HFFc6 (cell line): ENCODE results near the gene RPS6KA3. TPM values are rescaled to one million over a fixed set of nuclear protein-coding genes. Genes with fewer than 3 reads are reported as not detected.

Source experiments
- DNase-seq: peaks from one replicate; pipeline ENCODE4 v3.0.0-alpha.2; 2018
- H3K27ac Mint-ChIP-seq: 2 replicates; pipeline ENCODE4 v1.8.0; 2020; ENCODE audit warnings: mild to moderate bottlenecking, mixed read lengths
- H3K27me3 Mint-ChIP-seq: 2 replicates; pipeline ENCODE4 v1.8.0; 2021; ENCODE audit warnings: mild to moderate bottlenecking, moderate library complexity, mixed read lengths; ENCODE audit not compliant: insufficient read depth
- H3K36me3 Mint-ChIP-seq: 2 replicates; pipeline ENCODE4 v1.8.0; 2021; ENCODE audit warnings: low read depth, mixed read lengths
- H3K4me1 Mint-ChIP-seq: 2 replicates; pipeline ENCODE4 v1.8.0; 2020; ENCODE audit warnings: low read depth, mixed read lengths
- H3K4me3 Mint-ChIP-seq: 2 replicates; pipeline ENCODE4 v1.8.0; 2020; ENCODE audit warnings: mild to moderate bottlenecking, moderate library complexity, mixed read lengths
- H3K9me3 Mint-ChIP-seq: 2 replicates; pipeline ENCODE4 v1.8.0; 2020; ENCODE audit warnings: mild to moderate bottlenecking, mixed read lengths
- total RNA-seq, 6 experiments: library from RNA; stranded (reverse); fragmentation: NEBNext Ultra II Directional; extraction: Animal tissue kit (Norgen Biotek cat#: 25700); gene quantifications; 2 replicates in 1 of 6; 3 replicates in 5 of 6; pipeline ENCODE4 v1.2.3, GENCODE V29; 2021
- TF ChIP-seq, protein P1 (sequence below): fragments of 200-600 bp; sonication (generic); IDR thresholded peaks from 2 replicates; pipeline ENCODE4 v1.5.0; 2021; ENCODE audit warnings: antibody characterized with exemption, mild to moderate bottlenecking

Gene RPS6KA3
- total RNA-seq, 6 experiments from 2014 or later = 21.5 to 28.3 (median 24.7) TPM

DNA sequence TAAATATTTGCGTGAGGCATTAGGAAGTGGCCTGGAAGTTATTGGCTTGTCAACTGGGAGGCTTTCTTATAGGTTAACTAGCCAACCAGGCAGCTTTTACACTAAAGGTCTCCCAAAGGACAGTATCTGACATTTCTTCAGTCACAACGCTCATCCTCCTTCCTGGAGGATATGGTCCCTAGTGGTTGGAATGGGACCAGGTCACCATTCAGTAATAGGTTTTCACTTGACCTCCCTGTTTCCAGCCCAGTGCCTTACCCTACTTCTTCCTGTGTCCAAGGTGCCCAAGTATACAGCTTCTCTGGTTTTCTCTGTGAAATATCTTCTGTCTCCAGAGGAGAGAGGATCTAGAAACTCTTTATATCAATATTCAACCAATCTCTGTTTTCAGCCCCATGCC is 38.5 kb downstream of the RPS6KA3 start:
- no peak for DNase-seq
- Mint-ChIP-seq H3K4me1 (peaks cover 28% of the 10 kb centered on the region), H3K27me3 (no peaks in the 10 kb centered on the region), H3K9me3 (no peaks in the 10 kb centered on the region), H3K36me3 (peaks cover 6% of the 10 kb centered on the region), H3K4me3 (no peak overlapping the region), H3K27ac (no peak overlapping the region)
- TF ChIP-seq, protein P1, sequence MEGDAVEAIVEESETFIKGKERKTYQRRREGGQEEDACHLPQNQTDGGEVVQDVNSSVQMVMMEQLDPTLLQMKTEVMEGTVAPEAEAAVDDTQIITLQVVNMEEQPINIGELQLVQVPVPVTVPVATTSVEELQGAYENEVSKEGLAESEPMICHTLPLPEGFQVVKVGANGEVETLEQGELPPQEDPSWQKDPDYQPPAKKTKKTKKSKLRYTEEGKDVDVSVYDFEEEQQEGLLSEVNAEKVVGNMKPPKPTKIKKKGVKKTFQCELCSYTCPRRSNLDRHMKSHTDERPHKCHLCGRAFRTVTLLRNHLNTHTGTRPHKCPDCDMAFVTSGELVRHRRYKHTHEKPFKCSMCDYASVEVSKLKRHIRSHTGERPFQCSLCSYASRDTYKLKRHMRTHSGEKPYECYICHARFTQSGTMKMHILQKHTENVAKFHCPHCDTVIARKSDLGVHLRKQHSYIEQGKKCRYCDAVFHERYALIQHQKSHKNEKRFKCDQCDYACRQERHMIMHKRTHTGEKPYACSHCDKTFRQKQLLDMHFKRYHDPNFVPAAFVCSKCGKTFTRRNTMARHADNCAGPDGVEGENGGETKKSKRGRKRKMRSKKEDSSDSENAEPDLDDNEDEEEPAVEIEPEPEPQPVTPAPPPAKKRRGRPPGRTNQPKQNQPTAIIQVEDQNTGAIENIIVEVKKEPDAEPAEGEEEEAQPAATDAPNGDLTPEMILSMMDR = no peak

DNA sequence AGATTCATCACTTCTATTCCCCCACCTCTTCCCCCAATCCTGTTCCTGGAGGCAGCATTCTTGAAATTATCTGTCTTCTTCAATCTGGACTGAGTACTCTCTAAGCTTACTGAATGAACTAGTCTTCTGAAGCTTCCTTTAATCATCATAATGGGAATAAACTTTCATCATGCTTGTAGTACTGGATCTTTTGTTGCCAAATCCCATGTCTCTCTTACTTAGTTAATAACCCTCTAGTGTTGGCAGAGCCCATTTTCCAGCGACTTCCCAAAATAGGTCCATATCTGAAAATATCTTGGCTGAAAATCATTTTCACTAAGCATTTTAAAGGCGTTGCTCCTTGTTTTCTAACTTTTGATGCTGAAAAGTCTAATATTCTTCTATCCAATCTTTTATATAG is 39.6 kb downstream of the RPS6KA3 start:
- Mint-ChIP-seq H3K9me3 (no peaks in the 10 kb centered on the region), H3K36me3 (peaks cover 6% of the 10 kb centered on the region), H3K4me1 (peaks cover 32% of the 10 kb centered on the region), H3K4me3 (no peak overlapping the region), H3K27ac (no peak overlapping the region), H3K27me3 (peaks cover 2% of the 10 kb centered on the region; the same call in 1 of the 2 replicates)
- TF ChIP-seq, protein P1 = no peak
- no peak for DNase-seq

DNA sequence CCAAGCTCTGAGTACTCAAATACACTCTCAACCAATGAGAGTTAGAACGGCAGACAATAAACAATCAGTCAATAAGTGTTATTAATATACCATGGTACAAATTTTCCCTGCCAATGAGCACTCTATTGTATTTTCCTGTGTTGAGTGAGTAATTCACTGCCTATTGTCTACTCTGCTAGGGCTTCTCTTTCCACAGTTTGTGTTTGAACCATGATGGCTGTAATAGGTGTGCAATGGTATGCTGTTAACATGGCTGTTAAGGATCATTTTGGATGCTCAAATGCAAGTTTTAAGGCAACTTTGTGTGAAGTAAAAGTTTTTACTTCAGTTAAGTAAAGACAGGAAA is 41.2 kb downstream of the RPS6KA3 start:
- H3K4me3 Mint-ChIP-seq = no peak overlapping the region
- TF ChIP-seq, protein P1 = no peak
- H3K27ac Mint-ChIP-seq = 0 out of 2 replicates have a peak overlapping the region, but pooled peaks have one; percentile 27
- no peaks in the 10 kb centered on the region for H3K9me3 Mint-ChIP-seq
- peaks cover 34% of the 10 kb centered on the region for H3K4me1 Mint-ChIP-seq
- no peak for DNase-seq
- H3K27me3 Mint-ChIP-seq = peaks cover 2% of the 10 kb centered on the region; the same call in 1 of the 2 replicates
- peaks cover 6% of the 10 kb centered on the region for H3K36me3 Mint-ChIP-seq

DNA sequence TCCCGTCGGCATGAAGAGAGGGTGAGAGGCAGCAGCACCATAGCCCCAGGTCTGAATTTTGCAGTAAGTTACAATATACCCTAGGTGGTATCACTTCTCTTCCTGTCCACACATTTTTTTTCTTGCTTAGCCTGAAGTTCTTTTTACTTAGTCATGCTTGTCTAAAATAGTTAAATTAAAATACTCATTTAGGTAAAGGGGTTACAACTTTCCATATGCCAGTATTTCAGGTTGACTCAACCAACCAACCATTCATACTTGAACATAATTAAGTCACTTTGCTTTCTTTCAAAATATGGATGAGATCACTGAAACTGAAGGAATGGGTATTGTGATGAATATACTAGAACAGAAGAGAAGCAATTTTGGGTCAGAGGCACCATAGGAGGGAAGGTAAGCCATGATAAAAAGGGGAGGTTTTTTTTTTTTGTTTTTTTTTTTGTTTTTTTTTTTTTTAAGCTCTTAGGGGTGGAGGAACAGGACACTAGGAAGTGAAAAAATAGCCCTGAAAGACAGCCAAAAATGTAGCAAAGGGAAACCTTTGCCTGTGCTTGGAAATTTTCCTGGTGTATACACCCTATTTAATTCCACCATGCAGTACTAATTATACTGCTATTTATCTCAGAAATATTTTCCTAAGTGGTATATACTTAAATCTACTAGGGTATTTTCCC is 41.8 kb downstream of the RPS6KA3 start:
- Mint-ChIP-seq H3K27me3 (peaks cover 2% of the 10 kb centered on the region; the same call in 1 of the 2 replicates), H3K27ac (peak overlapping the region; percentile 53), H3K4me1 (peaks cover 34% of the 10 kb centered on the region), H3K4me3 (peak overlapping the region; percentile 19; the same call in 1 of the 2 replicates), H3K36me3 (peaks cover 6% of the 10 kb centered on the region), H3K9me3 (no peaks in the 10 kb centered on the region)
- TF ChIP-seq, protein P1 = no peak
- DNase-seq = peak; percentile 20

DNA sequence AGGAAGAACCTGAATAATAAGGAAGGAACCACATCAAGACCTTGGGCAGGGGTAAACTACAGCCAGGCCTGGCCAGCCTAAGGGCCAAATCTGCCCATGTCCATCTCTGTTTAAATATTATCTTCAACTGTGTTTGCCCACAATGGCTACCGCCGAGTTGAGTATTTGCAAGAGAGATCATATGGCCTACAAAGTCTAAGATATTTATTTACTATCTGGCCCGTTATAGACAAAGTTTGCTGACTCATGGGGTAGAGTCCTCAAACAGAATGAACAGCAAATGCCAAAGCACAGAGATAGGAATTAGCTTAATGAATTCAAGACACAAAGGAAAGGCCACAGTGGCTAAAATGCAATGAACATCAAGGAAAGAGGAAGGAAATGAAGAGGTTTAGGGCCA is 44.8 kb downstream of the RPS6KA3 start:
- Mint-ChIP-seq H3K4me1 (peaks cover 41% of the 10 kb centered on the region), H3K9me3 (no peaks in the 10 kb centered on the region), H3K36me3 (no peaks in the 10 kb centered on the region), H3K4me3 (no peak overlapping the region), H3K27me3 (peaks cover 2% of the 10 kb centered on the region; the same call in 1 of the 2 replicates), H3K27ac (peak overlapping the region; percentile 56; the same call in 1 of the 2 replicates)
- DNase-seq = no peak
- TF ChIP-seq, protein P1 = no peak
